Kasumi-1 (cell line): ENCODE measurements around the gene PSMG3.

ENCODE experiments used
- DNase-seq, 2 experiments: peaks; one replicate each; lab custom pipeline; 2025; lab: John Stamatoyannopoulos, UW

PSMG3 gene

GRCh38 chr7:1558181-1558811 is 11.5 kb downstream of the PSMG3 start:
- no peak for DNase-seq

GRCh38 chr7:1557771-1558170 is 12.1 kb downstream of the PSMG3 start:
- no peak for DNase-seq

DNA sequence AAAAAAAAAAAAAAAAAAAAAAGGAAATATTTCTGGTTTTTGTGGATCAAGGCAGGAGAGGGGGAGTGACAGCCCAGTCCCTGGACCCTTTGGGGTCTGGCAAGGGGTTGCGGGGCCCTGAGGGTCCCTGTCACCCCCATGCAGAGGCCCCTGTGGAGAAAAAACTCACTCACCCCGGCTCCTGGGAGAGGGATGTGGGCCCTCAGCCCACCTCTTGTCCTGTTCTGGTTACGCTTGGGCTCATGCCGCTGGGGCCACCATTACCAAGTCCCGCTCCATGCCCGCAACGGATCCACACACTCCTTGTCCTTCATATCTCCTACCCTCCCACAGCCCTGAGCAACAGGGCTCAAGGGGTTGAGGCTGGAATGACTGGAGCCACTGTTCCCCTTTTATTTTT is 12.8 kb downstream of the PSMG3 start:
- no peak for DNase-seq

GRCh38 chr7:1555813-1556543 is 13.9 kb downstream of the PSMG3 start, which contains the start of gene TMEM184A:
Gene TMEM184A (minus strand): TSS chr7:1556205. CDS start chr7:1555484, 721 bp downstream.
- DNase-seq: no peak

DNA sequence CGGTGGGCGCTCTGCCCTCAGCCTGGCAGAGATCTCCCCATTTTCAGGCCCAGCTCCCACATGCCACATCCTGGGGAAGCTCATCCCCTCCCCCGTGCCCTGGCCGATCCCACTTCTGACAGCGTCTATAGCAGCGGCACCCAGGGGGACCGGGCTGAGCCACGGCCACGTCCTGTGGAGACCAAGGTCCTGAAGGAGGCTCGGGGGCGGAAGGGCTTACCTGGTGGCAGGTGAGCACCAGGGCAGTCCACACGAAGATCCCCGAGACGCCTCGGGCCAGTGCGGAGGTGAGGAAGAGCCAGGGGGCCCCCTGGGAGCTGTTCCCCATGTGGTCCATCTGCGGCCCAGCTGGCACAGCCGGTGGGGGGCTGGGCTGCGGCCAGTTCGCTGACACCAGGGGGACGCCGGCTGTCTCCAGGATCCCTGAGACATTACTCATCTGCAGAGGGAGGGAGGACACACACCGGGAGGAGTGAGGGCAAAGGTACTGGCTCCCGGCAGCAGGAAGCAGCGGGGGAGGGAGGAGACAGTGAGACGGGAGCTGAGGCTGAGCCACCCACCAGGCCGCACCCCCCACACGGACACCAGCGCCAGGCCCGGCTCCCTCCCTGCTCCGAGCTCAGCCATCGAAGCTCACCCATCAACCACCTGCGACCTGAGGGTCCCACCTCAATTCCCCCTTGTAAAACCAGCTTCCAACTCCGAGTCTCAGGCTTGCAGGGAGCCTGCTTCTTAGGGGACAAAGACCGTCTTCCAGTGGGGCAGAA is 14.6 kb downstream of the PSMG3 start:
- DNase-seq: no peak

DNA sequence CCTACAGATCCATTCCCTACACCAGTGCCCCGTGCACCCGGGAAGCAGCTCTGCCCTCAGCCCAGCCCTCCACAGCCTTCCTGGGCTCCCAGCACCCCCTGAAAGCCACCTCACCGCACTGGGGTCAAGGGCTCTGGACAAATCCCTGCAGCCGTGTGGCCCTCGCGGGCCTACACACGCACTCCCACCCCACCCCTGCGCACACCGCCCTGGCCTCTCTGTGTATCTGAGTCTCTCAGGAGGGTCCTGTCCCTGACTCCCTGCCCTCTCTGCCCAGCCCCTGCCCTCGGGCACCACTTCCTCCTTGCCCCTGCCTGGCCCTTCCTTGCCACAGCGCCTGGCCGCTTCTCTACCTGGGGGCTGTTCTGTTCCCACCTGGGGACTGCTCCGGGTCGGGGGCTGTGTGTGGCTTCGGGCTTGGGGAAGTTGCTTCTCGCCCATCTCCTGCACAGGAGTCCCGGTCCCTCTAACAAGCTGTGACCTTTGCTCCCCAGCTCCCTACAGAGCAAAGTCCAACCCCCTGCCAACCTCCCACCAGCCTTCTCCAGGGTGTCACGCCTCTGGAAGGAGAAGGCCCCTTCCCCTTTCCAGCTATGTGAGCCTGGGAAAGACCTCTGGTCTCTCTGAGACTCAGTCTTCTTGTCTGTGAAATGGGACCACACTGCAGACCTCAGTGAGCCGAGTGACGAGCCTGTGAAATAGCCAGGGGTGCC is 15.3 kb downstream of the PSMG3 start:
- DNase-seq: no peak

DNA sequence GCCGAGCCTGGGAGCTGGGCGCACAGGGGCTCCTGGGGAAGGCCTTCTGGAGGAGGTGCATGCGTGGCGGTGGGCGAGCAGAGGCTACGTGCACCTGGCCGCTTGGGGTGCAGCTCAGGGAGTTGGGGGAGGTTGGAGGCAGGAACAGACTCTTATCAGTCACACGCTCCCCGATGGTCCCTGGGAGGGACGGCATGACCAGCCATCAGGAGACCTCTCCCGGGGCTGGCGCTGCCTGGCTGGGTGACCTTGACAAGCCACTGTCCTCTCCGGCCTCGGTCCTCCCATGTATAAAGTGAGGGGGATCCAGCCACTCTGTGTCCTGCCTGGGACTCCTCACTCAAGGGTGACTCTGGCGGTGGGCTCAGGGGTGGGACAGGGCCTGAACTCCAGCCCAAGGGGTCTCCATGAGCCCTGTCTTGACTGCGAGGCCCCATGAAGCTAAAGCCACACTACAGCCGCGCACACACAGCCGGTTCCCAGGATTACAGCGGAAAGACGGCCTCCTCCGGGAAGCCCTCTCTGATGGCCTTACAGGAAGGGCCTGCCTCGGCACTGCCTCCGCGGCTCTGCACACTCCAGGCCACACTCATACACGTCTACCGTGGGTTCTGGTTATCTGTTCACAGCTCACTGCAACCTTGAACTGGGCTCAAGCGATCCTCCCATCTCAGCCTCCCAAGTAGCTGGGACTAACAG is 16.2 kb downstream of the PSMG3 start:
- no peak for DNase-seq

- no peak for DNase-seq
Observed at GRCh38 chr7:1552200-1552599, 17.6 kb downstream of the PSMG3 start.

DNA sequence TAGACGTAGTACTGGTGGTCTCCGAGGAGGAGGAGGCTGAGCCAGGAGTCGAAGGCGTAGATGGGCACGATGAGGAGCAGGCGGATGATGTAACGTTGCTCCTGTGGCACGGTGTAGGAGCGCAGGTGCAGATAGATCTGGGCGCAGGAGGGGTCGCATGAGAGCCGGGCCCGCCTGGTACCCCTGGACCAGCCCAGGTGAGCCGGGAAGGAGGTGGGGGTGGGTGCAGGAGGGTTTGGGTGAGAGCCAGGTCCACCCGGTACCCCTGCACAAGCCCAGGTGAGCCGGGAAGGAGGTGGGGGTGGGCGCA is 19.0 kb downstream of the PSMG3 start:
- no peak for DNase-seq

GRCh38 chr7:1550005-1550845 is 19.6 kb downstream of the PSMG3 start:
- DNase-seq: no peak

DNA sequence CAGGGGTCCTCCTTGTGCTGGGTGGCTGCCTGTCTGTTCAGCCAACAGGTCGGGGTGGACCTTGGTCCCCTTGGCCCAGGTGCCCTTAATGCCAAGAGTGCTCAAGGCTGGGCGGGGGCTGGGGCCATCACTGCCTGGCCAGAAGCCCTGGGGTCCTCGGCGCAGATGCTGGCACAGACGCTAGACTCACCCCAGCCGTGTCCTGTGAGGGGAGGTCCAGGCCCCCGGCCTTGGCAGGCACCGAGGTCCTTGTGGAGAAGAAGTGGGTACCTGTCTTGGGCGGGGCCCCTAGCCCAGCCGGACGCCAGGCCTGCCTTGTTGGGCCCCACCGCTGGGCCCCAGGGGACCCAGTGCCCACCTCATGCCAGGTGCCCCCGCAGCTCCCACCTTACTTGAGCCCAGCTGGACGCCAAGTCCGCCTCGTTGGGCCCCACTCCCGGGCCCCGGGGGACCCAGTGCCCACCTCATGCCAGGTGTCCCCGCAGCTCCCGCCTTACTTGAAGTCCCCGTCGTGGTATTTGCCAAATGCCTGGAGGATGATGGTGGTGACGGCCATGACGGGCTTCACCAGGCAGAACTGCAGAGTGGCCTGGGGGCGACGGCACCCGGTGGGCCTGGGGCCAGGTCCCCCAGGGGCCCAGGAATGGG is 20.4 kb downstream of the PSMG3 start:
- no peak for DNase-seq

DNA sequence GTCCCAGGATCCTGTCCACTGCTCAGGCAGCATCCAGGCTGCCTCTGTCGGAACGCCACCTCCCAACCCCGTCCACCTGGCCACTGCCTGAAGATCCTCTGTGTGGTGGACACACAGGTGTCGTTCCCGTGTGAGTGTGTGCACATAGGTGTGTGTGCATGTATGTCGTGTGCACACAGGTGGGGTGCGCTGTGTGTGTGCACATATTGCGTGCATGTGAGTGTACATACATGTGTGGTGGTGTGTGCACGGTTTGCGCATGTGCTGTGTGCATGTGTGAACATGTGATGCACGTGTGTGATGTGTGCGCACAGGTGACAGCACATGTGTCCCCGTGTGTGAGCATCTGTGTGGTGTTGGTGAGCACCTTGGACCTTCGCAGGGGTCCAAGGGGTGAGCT is 20.9 kb downstream of the PSMG3 start:
- DNase-seq: no peak

- peak; percentile 14 to 33 for DNase-seq
Observed at GRCh38 chr7:1548438-1548831, 21.4 kb downstream of the PSMG3 start.

GRCh38 chr7:1547777-1548437 is 21.9 kb downstream of the PSMG3 start:
- no peak for DNase-seq

- DNase-seq: no peak
Observed at GRCh38 chr7:1546909-1547776, 22.7 kb downstream of the PSMG3 start.

DNA sequence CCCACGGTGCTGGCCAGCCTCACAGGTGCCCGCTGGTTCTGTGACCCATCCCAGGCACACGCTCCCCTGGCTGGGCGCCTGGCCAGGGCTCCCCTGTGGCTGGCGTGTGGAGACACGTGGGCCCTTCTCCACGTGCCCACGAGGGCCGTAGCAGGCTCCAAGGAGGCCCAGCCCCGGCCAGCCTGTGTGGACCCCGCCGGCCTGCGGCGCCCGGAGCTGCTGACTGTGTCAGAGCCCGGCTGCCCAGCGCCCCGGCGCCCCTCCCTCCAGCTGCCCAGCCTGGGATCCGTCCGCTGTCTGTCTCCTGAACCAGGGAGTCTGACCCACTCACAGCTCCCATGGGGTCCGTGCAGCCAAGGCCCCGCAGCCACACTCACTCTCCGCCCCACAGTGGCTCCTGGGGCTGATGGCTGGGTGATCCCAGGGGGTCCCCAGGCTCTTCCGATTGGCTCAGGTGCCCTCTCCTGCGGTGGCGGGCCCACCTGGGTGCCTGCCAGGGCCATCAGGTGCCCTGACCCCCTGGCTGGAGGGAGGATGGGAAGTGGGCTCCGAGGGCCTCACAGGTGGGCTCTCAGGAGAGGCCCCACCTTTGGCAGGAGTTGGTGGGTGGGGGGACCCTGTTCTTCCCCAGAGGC is 23.4 kb downstream of the PSMG3 start:
- DNase-seq: no peak

GRCh38 chr7:1545417-1546246 is 24.2 kb downstream of the PSMG3 start:
- DNase-seq: no peak
